Stimulated activated CD4-positive, alpha-beta T cell treated with anti-CD3 and anti-CD28 coated beads, Interleukin-15, amount 100 ng/mL, for 1 hour (primary cell): ENCODE data around the gene STRIP2.
"Not testable (repeated sequence)": the region's sequence is repeated elsewhere in the genome, so short reads cannot be mapped to it uniquely, and the experiment has no call there.

Experiments
- DNase-seq, 2 donors: peaks; one replicate each; pipeline ENCODE4 v3.0.0-alpha.2; 2020; ENCODE audit warnings: low read depth in 1 of 2, low spot score in 1 of 2

STRIP2 gene

GRCh38 chr7:129453510-129454248 lies 19.4 kb downstream of the STRIP2 start:
- DNase-seq: no peak

- DNase-seq: no peak
Measured at GRCh38 chr7:129454249-129454551, 20.0 kb downstream of the STRIP2 start.

- DNase-seq: no peak
Measured at GRCh38 chr7:129456421-129456820, 22.2 kb downstream of the STRIP2 start.

GRCh38 chr7:129457101-129457500 lies 22.9 kb downstream of the STRIP2 start:
- DNase-seq: no peak

- no peak for DNase-seq
Measured at GRCh38 chr7:129458171-129458570, 23.9 kb downstream of the STRIP2 start.

GRCh38 chr7:129461809-129462208 lies 27.6 kb downstream of the STRIP2 start:
- DNase-seq: no peak

- DNase-seq: no peak
Measured at GRCh38 chr7:129462420-129462819, 28.2 kb downstream of the STRIP2 start.

GRCh38 chr7:129464194-129464593 lies 30.0 kb downstream of the STRIP2 start:
- DNase-seq: no peak

GRCh38 chr7:129465080-129465479 lies 30.8 kb downstream of the STRIP2 start:
- no peak for DNase-seq

- no peak for DNase-seq
Measured at GRCh38 chr7:129466796-129467195, 32.6 kb downstream of the STRIP2 start.

GRCh38 chr7:129468087-129468486 lies 33.9 kb downstream of the STRIP2 start:
- no peak for DNase-seq

- no peak for DNase-seq
Measured at GRCh38 chr7:129468547-129468946, 34.3 kb downstream of the STRIP2 start.

- no peak for DNase-seq
Measured at GRCh38 chr7:129469930-129470329, 35.7 kb downstream of the STRIP2 start.

GRCh38 chr7:129470411-129470810 lies 36.2 kb downstream of the STRIP2 start:
- no peak for DNase-seq

- DNase-seq: no peak
Measured at GRCh38 chr7:129471402-129471827, 37.2 kb downstream of the STRIP2 start.

- not testable (repeated sequence) for DNase-seq
Measured at GRCh38 chr7:129475931-129476330, 41.7 kb downstream of the STRIP2 start.

- not testable (repeated sequence) for DNase-seq
Measured at GRCh38 chr7:129476398-129476797, 42.2 kb downstream of the STRIP2 start.

GRCh38 chr7:129479831-129480230 lies 45.6 kb downstream of the STRIP2 start:
- no peak for DNase-seq

GRCh38 chr7:129480674-129481363 lies 46.6 kb downstream of the STRIP2 start:
- DNase-seq: no peak

- not testable (repeated sequence) for DNase-seq
Measured at GRCh38 chr7:129481376-129481775, 47.1 kb downstream of the STRIP2 start.

- no peak for DNase-seq
Measured at GRCh38 chr7:129482781-129483180, 48.5 kb downstream of the STRIP2 start.

- DNase-seq: no peak
Measured at GRCh38 chr7:129489491-129489890, 55.3 kb downstream of the STRIP2 start.

- DNase-seq: no peak
Measured at GRCh38 chr7:129492391-129492790, 58.2 kb downstream of the STRIP2 start.
